Transverse colon (tissue), 4 donors: ENCODE data around the gene AP3M1. TPM values are rescaled to one million over a fixed set of nuclear protein-coding genes. Genes with fewer than 3 reads are reported as not detected.

ENCODE experiments used
- DNase-seq: peaks from one replicate; pipeline ENCODE4 v3.0.0-alpha.2; 2019
- H3K27ac ChIP-seq, 4 donors: fragments of 200-600 bp; sonication (generic); 2 replicates each; pipeline ENCODE4 v1.5.1; 2016 to 2018; ENCODE audit warnings: inconsistent platforms in 4 of 4
- H3K27me3 ChIP-seq: fragments of 200-600 bp; sonication (generic); 2 replicates; pipeline ENCODE4 v1.5.1; 2017; ENCODE audit warnings: inconsistent platforms
- H3K36me3 ChIP-seq, 4 donors: fragments of 200-600 bp; sonication (generic); 2 replicates each; pipeline ENCODE4 v1.5.1; 2017 to 2019; ENCODE audit warnings: inconsistent platforms in 4 of 4
- H3K4me1 ChIP-seq, 4 donors: fragments of 200-600 bp; sonication (generic); 2 replicates each; pipeline ENCODE4 v1.5.1; 2017 to 2020; ENCODE audit warnings: inconsistent platforms in 4 of 4
- H3K4me3 ChIP-seq, 4 donors: fragments of 200-600 bp; sonication (generic); 1 replicate in 1 of 4; 2 replicates in 3 of 4; pipeline versions ENCODE4 v1.5.1 to v1.6.1; 2017 to 2019; ENCODE audit warnings: inconsistent platforms in 4 of 4
- H3K9me3 ChIP-seq, 2 donors: fragments of 200-600 bp; sonication (generic); 2 replicates each; pipeline ENCODE4 v1.5.1; 2017 to 2019; ENCODE audit warnings: inconsistent platforms in 2 of 2
- CTCF ChIP-seq, 5 experiments: fragments of 200-600 bp in 3 of 5; fragments of 450-650 bp in 2 of 5; sonication (generic) in 3 of 5; IDR thresholded peaks; 1 replicate in 2 of 5; 2 replicates in 3 of 5; pipeline ENCODE4 v1.5.1; 2016 to 2017; ENCODE audit warnings: antibody characterized with exemption in 5 of 5, inconsistent platforms in 3 of 5, mild to moderate bottlenecking in 2 of 5, moderate library complexity in 1 of 5
- EP300 ChIP-seq: sonication (generic); formaldehyde crosslinking; IDR thresholded peaks from one replicate; pipeline ENCODE4 v1.6.1; 2017; ENCODE audit warnings: antibody characterized with exemption, low read depth
- POLR2A ChIP-seq: fragments of 450-650 bp; IDR thresholded peaks from one replicate; pipeline ENCODE4 v1.6.1; 2016; ENCODE audit warnings: antibody characterized with exemption, mild to moderate bottlenecking, moderate library complexity
- POLR2AphosphoS5 ChIP-seq, 3 donors: sonication (generic); formaldehyde crosslinking; IDR thresholded peaks; one replicate each; pipeline ENCODE4 v1.6.1; 2016; ENCODE audit warnings: antibody characterized with exemption in 3 of 3
- WGBS, 2 donors: methylation state at CpG; one replicate each; pipeline ENCODE4 v1.1.5; 2018; ENCODE audit warnings: low coverage in 1 of 2; 5-methylcytosine and 5-hydroxymethylcytosine counted together
- in situ Hi-C, 4 donors: fragments of 200-750 bp; cut with MboI; loops; one replicate each; pipeline versions ENCODE4 v1.15.0 to v1.15.1; 2017; ENCODE audit warnings: low sequenced_read_pairs in 3 of 4, low pct_ligation_motif_present in 1 of 4, low pct_unique_long_range_greater_than_20kb in 1 of 4
- intact Hi-C: fragments of 100-400 bp; cut with DNase I; formaldehyde crosslinking; loops from one replicate; pipeline ENCODE4 v1.15.1; 2023; ENCODE audit warnings: low total_unique reads
- total RNA-seq, 4 donors: library from RNA; depleted of rRNA; stranded (reverse); fragments of >200 nt; gene quantifications; one replicate each; pipeline ENCODE4 v1.1.0, GENCODE V29; 2016

AP3M1 gene, protein sequence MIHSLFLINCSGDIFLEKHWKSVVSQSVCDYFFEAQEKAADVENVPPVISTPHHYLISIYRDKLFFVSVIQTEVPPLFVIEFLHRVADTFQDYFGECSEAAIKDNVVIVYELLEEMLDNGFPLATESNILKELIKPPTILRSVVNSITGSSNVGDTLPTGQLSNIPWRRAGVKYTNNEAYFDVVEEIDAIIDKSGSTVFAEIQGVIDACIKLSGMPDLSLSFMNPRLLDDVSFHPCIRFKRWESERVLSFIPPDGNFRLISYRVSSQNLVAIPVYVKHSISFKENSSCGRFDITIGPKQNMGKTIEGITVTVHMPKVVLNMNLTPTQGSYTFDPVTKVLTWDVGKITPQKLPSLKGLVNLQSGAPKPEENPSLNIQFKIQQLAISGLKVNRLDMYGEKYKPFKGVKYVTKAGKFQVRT
- 10 to 100 TPM; 10.1 to 27.3 (median 21.3) TPM for total RNA-seq

DNA sequence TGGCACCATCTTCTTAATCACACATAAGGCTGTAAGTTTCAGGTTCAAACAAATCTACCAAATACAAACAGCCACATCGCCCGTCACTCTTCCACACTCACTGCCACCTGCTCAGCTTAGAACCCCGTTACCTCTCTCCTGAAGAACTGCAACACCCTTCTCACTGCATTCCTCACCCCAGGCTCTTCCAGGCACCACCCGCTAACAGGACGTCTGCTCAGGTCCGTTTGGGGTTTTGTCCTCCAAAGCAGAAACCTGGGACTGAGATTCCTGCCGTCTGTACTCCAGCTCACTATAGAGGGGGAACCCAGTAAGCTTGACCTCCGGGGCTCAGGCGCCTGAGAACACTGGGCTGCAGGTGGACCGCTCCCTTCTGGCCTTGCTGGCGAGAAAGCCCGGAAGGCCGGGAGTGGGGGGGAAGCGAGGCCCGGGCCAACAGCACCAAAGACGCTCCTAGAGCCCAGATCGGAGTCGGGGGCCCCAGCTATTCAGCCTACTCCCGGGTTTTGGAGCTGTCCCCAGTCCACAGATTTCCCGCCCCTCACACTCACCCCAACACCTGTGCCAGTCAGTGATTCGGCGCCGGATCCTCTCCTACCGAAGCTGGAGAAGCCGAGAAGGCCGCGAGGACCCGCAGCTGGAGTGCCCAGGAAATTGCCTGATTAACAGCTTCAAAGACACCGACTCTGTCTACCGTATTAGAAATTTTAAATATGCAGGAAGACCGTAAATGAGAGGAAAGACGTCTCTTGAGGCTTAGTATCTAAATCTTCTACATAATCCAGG is at the start of gene AP3M1:
AP3M1 (minus strand) TSS at position 625 of the 786 bp plus-strand sequence. CDS start 12,449 bp downstream, outside the sequence.
- no peaks in the 10 kb centered on the region for H3K9me3 ChIP-seq
- H3K36me3 ChIP-seq: no peaks in the 10 kb centered on the region
- in situ Hi-C loops: no loop called here
- peak; percentile 84 for DNase-seq
- intact Hi-C loops: no loop called here
- WGBS, 2 donors: 1 to 3% methylated on average over 10 to 32 of the region's 32 CpGs
- H3K4me3 ChIP-seq: peak within 1 kb of the TSS; percentile 83 to 98 (median 87)
- peaks cover 18 to 52% (median 32%) of the 10 kb centered on the region in 4 donors for H3K4me1 ChIP-seq
- no peak for TF ChIP-seq CTCF (IDR thresholded peaks at IDR 0.05)
- TF ChIP-seq POLR2A: peak; percentile 28
- H3K27ac ChIP-seq: peak within 1 kb of the TSS; percentile 87 to 94 (median 92)
- H3K27me3 ChIP-seq: no peaks in the 10 kb centered on the region

DNA sequence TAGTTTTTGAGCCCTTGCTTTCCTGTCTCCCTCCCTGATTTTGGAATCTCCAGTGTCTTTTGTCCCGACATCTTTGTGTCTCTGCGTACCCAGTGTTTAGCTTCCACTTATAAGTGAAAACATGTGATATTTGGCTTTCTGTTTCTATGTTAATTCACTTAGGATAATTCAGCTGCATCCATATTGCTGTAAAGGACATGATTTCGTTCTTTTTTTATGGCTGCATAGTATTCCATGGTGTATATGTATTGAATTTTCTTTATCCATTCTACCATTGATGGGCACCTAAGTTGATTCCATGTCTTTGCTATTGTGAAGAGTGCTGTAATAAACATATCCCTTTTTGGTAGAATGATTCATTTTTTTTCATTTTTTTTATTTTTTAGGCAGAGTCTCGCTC is 48.7 kb upstream of the AP3M1 start:
- in situ Hi-C loops: no loop called here
- H3K36me3 ChIP-seq: no peaks in the 10 kb centered on the region
- no peak for TF ChIP-seq POLR2A
- no peak for TF ChIP-seq POLR2AphosphoS5 (IDR thresholded peaks at IDR 0.05)
- no peak for TF ChIP-seq CTCF (IDR thresholded peaks at IDR 0.05)
- no peak for TF ChIP-seq EP300
- intact Hi-C loops: no loop called here
- no peak for DNase-seq
- no peak overlapping the region for H3K27ac ChIP-seq
- H3K27me3 ChIP-seq: no peaks in the 10 kb centered on the region
- no peaks in the 10 kb centered on the region for H3K9me3 ChIP-seq
- H3K4me3 ChIP-seq: no peak overlapping the region
- peaks cover 0 to 4% (median 0%) of the 10 kb centered on the region in 4 donors for H3K4me1 ChIP-seq
- WGBS, 2 donors: 95 to 97% methylated on average over 3 to 4 of the region's 4 CpGs

GRCh38 chr10:74194999-74195398 is 44.4 kb upstream of the AP3M1 start:
- Histone ChIP-seq H3K4me3 (no peak overlapping the region), H3K27ac (no peak overlapping the region), H3K27me3 (no peaks in the 10 kb centered on the region), H3K4me1 (peaks cover 4 to 28% (median 6%) of the 10 kb centered on the region in 4 donors), H3K36me3 (no peaks in the 10 kb centered on the region), H3K9me3 (no peaks in the 10 kb centered on the region)
- WGBS, 2 donors: 79 to 80% methylated on average over 3 of the region's 3 CpGs
- no peak for DNase-seq
- in situ Hi-C loops (no loop called here), intact Hi-C loops (no loop called here)
- TF ChIP-seq CTCF (IDR thresholded peaks at IDR 0.05): no peak
- no peak for TF ChIP-seq POLR2A
- TF ChIP-seq POLR2AphosphoS5 (IDR thresholded peaks at IDR 0.05): no peak
- no peak for TF ChIP-seq EP300

DNA sequence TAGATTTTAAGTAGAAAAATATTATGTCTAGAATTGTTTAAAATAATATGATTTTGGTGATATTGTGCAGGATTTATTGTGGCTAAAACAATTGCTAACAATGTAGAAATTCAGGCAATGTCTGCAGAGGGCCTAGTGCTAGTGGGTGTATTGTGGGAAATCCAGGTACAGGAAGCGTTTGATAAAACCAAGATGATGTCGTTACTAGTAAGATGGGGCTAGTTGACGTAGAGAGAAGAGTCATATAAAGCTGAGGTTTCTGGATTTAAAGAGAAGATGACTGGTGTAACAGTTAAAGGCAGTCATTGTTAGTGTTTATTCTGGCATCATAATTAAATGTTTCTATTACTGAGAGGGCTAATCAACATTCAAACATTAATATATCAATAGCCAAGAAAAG is 43.9 kb upstream of the AP3M1 start:
- Histone ChIP-seq H3K9me3 (no peaks in the 10 kb centered on the region), H3K27me3 (no peaks in the 10 kb centered on the region), H3K4me1 (peaks cover 5 to 33% (median 10%) of the 10 kb centered on the region in 4 donors), H3K4me3 (no peak overlapping the region), H3K27ac (no peak overlapping the region), H3K36me3 (no peaks in the 10 kb centered on the region)
- in situ Hi-C loops: no loop called here
- WGBS, 2 donors: 69 to 75% methylated on average over 3 of the region's 3 CpGs
- no peak for TF ChIP-seq EP300
- no peak for TF ChIP-seq CTCF (IDR thresholded peaks at IDR 0.05)
- no peak for TF ChIP-seq POLR2AphosphoS5 (IDR thresholded peaks at IDR 0.05)
- no peak for TF ChIP-seq POLR2A
- intact Hi-C loops: no loop called here
- DNase-seq: no peak
